ENCODE data around the gene FOXO4.
"Not testable (repeated sequence)": the region's sequence is repeated elsewhere in the genome, so short reads cannot be mapped to it uniquely, and the experiment has no call there.

Gene FOXO4, protein sequence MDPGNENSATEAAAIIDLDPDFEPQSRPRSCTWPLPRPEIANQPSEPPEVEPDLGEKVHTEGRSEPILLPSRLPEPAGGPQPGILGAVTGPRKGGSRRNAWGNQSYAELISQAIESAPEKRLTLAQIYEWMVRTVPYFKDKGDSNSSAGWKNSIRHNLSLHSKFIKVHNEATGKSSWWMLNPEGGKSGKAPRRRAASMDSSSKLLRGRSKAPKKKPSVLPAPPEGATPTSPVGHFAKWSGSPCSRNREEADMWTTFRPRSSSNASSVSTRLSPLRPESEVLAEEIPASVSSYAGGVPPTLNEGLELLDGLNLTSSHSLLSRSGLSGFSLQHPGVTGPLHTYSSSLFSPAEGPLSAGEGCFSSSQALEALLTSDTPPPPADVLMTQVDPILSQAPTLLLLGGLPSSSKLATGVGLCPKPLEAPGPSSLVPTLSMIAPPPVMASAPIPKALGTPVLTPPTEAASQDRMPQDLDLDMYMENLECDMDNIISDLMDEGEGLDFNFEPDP

DNA sequence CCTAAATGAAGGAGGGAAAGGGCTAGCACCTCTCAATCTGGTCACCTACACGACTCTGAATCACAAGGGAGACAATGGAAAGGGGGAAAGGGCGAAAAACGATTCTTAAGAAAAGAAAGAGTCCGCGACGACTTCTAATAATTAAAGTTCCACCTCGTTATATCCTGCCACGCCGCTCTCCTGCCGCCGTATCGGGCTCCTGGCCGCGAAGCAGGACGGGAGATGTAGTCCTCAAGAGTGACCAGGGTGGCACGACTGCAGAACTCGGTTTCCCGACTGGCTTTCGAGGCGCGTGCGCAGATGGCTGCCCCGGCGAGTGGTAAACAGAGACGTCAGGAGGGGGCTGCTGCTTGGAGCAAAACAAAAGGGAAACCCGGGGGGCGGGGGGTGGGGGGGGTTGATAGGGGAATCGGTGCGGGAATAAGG lies at the start of gene FOXO4:
Gene FOXO4 (plus strand): TSS at position 297 of the 426 bp plus-strand sequence. CDS start 678 bp downstream, outside the sequence.
- DNase-seq (ENCODE audit: extremely low read depth, insufficient read length) = peak; percentile 86
- no peaks in the 10 kb centered on the region for H3K36me3 ChIP-seq (ENCODE audit: control insufficient read depth, insufficient read depth, low read length)
- H3K4me3 ChIP-seq (replicated peaks; ENCODE audit: low read depth, low read length) = peak within 1 kb of the TSS; percentile 71
- TF ChIP-seq, protein P1, sequence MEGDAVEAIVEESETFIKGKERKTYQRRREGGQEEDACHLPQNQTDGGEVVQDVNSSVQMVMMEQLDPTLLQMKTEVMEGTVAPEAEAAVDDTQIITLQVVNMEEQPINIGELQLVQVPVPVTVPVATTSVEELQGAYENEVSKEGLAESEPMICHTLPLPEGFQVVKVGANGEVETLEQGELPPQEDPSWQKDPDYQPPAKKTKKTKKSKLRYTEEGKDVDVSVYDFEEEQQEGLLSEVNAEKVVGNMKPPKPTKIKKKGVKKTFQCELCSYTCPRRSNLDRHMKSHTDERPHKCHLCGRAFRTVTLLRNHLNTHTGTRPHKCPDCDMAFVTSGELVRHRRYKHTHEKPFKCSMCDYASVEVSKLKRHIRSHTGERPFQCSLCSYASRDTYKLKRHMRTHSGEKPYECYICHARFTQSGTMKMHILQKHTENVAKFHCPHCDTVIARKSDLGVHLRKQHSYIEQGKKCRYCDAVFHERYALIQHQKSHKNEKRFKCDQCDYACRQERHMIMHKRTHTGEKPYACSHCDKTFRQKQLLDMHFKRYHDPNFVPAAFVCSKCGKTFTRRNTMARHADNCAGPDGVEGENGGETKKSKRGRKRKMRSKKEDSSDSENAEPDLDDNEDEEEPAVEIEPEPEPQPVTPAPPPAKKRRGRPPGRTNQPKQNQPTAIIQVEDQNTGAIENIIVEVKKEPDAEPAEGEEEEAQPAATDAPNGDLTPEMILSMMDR (IDR thresholded peaks at IDR 0.05; ENCODE audit: insufficient read depth, low read length, poor library complexity, severe bottlenecking) = no peak
- no peaks in the 10 kb centered on the region; the same call in 1 of the 2 replicates for H3K27me3 ChIP-seq (replicated peaks; ENCODE audit: control insufficient read depth, insufficient read depth, low read length)

- not testable (repeated sequence) for H3K27me3 ChIP-seq (replicated peaks; ENCODE audit: control insufficient read depth, insufficient read depth, low read length); H3K36me3 ChIP-seq (ENCODE audit: control insufficient read depth, insufficient read depth, low read length); DNase-seq (ENCODE audit: extremely low read depth, insufficient read length); H3K4me3 ChIP-seq (replicated peaks; ENCODE audit: low read depth, low read length)
Observed at GRCh38 chrX:71047891-71048290, 47.8 kb upstream of the FOXO4 start.

DNA sequence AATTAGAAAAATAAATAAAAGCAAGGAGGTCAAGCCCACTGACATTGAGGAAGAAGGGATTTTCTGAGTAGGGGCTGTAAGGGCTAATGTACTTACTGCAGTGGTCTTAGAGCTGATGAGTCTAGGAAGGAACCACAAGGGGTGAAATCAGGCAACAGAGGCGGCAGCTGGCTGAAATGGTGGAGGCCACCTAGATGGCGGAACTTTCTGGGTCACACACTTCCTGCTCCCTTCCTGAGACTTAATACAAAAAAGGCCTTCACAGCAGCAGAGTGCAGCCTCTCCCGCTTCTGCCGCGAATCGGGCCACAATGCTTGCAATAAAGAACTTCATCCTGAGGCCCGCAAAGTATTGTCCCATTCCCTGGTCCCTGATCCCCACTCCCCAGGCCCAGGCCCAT lies 42.9 kb upstream of the FOXO4 start:
- no peaks in the 10 kb centered on the region for H3K27me3 ChIP-seq (replicated peaks; ENCODE audit: control insufficient read depth, insufficient read depth, low read length)
- H3K4me3 ChIP-seq (replicated peaks; ENCODE audit: low read depth, low read length) = peak overlapping the region; percentile 49
- H3K36me3 ChIP-seq (ENCODE audit: control insufficient read depth, insufficient read depth, low read length) = no peaks in the 10 kb centered on the region; the same call in 1 of the 2 replicates
- no peak for DNase-seq (ENCODE audit: extremely low read depth, insufficient read length)
- TF ChIP-seq, protein P1 (IDR thresholded peaks at IDR 0.05; ENCODE audit: insufficient read depth, low read length, poor library complexity, severe bottlenecking) = no peak

DNA sequence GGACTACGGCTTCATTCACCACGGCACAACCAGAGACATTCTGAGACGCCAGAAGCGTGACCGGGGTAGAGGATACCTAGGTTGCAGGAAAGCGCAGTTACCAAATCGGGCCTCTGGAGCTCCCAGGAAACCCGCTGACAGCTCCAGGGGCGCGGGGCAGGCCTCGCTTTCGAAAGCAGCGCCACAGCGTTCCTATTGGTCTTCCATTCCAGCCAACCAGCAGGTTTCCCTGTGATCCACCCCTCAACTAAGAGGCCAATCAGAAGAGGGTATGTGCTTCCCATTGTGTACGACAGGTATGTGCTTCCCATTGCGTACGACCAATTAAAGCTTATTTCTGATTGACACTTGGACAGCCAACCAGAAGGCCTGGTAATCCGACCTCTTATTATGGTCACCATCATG lies 42.4 kb upstream of the FOXO4 start:
- Histone ChIP-seq H3K36me3 (ENCODE audit: control insufficient read depth, insufficient read depth, low read length) (no peaks in the 10 kb centered on the region; the same call in 1 of the 2 replicates), H3K4me3 (replicated peaks; ENCODE audit: low read depth, low read length) (peak overlapping the region; percentile 49), H3K27me3 (replicated peaks; ENCODE audit: control insufficient read depth, insufficient read depth, low read length) (no peaks in the 10 kb centered on the region)
- TF ChIP-seq, protein P1 (IDR thresholded peaks at IDR 0.05; ENCODE audit: insufficient read depth, low read length, poor library complexity, severe bottlenecking) = no peak
- no peak for DNase-seq (ENCODE audit: extremely low read depth, insufficient read length)

DNA sequence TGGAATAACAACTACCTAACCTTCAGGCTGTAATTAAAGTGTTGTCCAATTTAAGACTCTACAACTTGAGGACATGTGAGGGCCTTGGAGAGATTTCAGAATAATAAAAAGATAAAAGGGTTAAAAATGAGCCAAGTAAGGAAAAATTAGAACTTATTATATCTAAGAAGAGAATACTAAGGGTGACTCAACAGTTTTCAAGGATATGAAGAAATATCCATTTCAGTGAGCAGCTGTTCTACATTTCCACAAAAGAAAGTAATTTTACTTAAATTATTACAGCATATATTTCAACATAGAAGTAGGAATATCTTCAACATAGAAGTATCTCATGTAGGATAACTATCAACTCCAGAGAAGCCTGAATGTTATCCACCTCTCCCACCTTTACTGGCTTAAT lies 38.8 kb upstream of the FOXO4 start:
- peaks cover 4% of the 10 kb centered on the region for H3K36me3 ChIP-seq (ENCODE audit: control insufficient read depth, insufficient read depth, low read length)
- no peaks in the 10 kb centered on the region for H3K27me3 ChIP-seq (replicated peaks; ENCODE audit: control insufficient read depth, insufficient read depth, low read length)
- TF ChIP-seq, protein P1 (IDR thresholded peaks at IDR 0.05; ENCODE audit: insufficient read depth, low read length, poor library complexity, severe bottlenecking) = no peak
- DNase-seq (ENCODE audit: extremely low read depth, insufficient read length) = no peak
- H3K4me3 ChIP-seq (replicated peaks; ENCODE audit: low read depth, low read length) = no peak overlapping the region

GRCh38 chrX:71057848-71058530 lies 37.7 kb upstream of the FOXO4 start:
- DNase-seq (ENCODE audit: extremely low read depth, insufficient read length) = no peak
- H3K4me3 ChIP-seq (replicated peaks; ENCODE audit: low read depth, low read length) = no peak overlapping the region
- H3K36me3 ChIP-seq (ENCODE audit: control insufficient read depth, insufficient read depth, low read length) = peaks cover 4% of the 10 kb centered on the region
- TF ChIP-seq, protein P1 (IDR thresholded peaks at IDR 0.05; ENCODE audit: insufficient read depth, low read length, poor library complexity, severe bottlenecking) = no peak
- H3K27me3 ChIP-seq (replicated peaks; ENCODE audit: control insufficient read depth, insufficient read depth, low read length) = no peaks in the 10 kb centered on the region

All from GM06990 (cell line).